HFF-Myc (cell line): ENCODE measurements around the gene SCP2.

Experiments
- DNase-seq: peaks from one replicate; pipeline ENCODE4 v3.0.0-alpha.2; 2011; ENCODE audit warnings: low read depth; ENCODE audit errors: extremely low read depth
- H3K4me3 ChIP-seq: replicated peaks from 2 replicates; pipeline ENCODE4 v1.5.1; 2011; ENCODE audit warnings: low read depth, mild to moderate bottlenecking, control low read depth, low read length
- TF ChIP-seq, protein P1 (sequence below): IDR thresholded peaks from 2 replicates; pipeline ENCODE4 v1.5.1; 2012; ENCODE audit warnings: mild to moderate bottlenecking, low read depth, low read length, control low read depth; ENCODE audit errors: missing control alignments

Gene SCP2

DNA sequence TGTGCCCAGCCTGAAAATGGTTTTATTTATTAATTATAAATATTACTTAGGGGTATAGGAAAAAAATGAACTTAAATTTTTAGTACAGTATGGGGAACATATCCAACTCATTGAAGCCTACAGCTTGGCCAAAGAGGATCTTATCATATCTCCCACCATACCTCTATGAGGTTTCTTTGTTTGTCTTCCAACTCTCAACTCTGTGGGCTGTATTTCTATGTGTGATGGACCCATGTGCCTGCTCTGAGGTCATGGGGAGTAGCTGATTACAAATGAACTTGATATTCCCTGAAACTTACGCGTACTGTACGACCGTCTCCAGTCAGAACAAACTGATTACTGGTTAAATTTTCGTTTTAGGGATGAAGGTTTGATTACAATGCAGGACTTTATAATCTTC, 93.5 kb downstream of the SCP2 start:
- H3K4me3 ChIP-seq: no peak overlapping the region
- TF ChIP-seq, protein P1, sequence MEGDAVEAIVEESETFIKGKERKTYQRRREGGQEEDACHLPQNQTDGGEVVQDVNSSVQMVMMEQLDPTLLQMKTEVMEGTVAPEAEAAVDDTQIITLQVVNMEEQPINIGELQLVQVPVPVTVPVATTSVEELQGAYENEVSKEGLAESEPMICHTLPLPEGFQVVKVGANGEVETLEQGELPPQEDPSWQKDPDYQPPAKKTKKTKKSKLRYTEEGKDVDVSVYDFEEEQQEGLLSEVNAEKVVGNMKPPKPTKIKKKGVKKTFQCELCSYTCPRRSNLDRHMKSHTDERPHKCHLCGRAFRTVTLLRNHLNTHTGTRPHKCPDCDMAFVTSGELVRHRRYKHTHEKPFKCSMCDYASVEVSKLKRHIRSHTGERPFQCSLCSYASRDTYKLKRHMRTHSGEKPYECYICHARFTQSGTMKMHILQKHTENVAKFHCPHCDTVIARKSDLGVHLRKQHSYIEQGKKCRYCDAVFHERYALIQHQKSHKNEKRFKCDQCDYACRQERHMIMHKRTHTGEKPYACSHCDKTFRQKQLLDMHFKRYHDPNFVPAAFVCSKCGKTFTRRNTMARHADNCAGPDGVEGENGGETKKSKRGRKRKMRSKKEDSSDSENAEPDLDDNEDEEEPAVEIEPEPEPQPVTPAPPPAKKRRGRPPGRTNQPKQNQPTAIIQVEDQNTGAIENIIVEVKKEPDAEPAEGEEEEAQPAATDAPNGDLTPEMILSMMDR: no peak
- no peak for DNase-seq

DNA sequence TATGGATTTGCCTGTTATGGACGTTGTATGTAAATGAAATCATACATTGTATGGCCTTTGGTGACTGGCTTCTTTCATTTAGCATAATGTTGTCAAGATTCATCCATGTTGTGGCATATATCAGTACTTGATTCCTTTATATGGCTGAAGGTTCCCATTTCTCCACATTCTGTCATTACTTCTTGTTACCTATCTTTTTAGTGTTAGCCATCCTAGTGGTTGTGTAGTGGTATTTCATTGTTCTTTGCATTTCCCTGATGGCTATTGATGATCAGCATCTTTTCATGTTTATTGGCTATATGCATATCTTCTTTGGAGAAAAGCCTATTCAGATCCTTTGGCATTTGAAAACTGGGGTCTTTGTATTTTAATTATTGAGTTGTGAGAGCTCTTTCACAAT, 95.1 kb downstream of the SCP2 start:
- TF ChIP-seq, protein P1: no peak
- no peak overlapping the region for H3K4me3 ChIP-seq
- DNase-seq: no peak

DNA sequence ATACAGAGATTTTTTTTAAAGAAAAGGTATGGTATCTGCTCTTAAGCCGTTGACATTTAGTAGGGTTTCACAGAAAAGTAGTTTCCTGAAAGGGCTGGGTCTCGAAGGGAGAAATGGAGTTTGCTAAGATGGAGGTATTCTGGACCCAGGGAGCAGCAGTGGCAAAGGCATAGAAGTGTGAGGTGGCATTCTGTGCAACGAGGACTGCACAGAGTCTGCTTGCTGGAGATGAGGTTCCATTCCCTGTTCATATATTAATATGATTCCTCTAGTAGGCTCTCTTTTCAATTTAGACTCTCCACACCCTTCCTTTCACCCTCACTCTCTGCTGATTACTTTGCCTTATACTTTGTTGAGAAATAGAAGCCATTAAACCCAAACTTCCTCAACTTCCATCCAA, 96.5 kb downstream of the SCP2 start:
- no peak overlapping the region for H3K4me3 ChIP-seq
- TF ChIP-seq, protein P1: no peak
- no peak for DNase-seq

DNA sequence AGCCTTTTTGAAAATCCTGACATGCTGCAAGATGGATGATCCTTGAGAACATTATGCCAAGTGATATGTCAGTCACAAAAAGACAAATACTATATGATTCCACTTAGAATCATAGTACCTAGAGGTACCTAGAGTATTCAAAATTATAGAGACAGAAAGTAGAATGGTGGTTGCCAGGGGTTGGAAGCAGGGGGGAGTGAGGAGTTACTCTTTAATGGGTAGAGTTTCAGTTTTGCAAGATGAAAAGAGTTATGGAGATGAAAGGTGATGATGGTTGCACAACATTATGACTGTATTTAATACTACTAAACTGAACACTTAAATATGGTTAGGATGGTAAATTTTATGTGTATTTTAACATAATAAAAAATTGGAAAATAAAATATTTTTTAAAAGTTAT, 97.0 kb downstream of the SCP2 start:
- no peak for DNase-seq
- TF ChIP-seq, protein P1: no peak
- H3K4me3 ChIP-seq: no peak overlapping the region

DNA sequence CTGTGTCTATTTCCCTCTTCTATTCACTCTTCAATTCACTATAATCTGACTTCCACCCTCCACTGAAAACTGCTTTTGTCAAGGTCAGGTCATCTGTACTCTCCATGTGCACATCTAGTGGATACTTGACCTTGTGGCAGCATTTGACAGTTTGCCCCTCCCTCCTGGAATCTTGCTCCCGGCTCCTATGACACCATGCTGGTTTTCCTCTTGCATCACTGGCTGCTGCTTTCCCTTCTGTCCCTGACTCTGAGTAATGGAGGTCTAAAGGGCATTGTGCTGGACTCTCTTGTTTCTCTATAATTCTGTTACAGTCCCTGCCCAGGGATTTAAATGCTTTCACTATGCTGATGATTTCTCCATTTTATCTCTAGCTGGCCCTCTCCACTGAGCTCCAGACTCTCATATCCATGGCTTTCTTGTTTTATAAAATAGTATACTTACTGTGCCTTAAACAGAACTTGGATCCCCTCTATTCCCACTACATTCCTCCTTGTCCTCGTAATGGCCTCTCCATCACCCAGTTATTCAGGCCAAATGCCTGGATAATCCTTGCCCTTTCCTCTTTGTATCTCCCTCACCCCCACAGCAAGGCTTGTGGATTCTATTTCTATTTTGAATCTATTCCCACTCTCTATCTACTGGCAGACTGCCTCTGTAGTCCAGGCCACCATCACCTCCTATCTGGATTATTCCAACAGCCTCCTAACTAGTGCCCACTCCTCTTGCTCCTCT, 98.1 kb downstream of the SCP2 start:
- H3K4me3 ChIP-seq: no peak overlapping the region
- peak; percentile 31 for DNase-seq
- TF ChIP-seq, protein P1: no peak

DNA sequence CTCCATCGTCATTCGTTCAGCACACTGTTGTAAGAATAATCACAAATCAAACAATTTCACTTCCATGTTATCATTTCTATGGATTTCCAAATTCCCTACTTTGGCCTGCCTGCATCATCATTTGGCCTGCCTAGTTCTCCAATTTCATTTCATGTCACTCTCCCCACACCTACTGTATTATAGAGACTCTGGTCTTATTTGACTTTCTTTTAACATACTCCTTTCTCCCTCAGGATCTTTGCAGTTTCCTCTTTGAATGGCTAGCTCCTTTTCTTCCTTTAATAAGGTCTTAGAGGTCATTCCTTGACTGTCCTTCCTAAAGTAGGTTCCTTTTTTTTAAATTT, 98.7 kb downstream of the SCP2 start:
- TF ChIP-seq, protein P1: no peak

DNA sequence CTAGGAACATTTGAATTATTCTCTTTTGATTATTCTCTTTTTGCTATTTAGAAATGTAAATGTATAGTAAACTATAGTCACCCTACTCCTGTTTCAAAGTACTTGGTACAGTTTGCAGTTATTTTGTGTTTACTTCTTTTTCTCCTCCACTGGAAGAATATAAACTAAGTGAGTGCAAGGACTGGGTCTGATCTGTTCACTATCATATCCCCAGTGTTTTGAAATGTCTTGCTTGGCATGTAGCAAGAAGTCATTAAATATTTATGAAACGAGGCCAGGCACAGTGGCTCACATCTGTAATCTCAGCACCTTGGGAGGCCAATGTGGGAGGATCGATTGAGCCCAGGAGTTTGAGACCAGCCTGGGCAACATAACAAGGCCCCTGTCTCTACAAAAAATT, 99.2 kb downstream of the SCP2 start:
- TF ChIP-seq, protein P1: no peak
- H3K4me3 ChIP-seq: no peak overlapping the region
- no peak for DNase-seq

More for the DNA sequence above, 98.7 kb downstream of the SCP2 start:
- no peak overlapping the region for H3K4me3 ChIP-seq
- no peak for DNase-seq
